ENCODE data around the gene DHRS7B. TPM values are rescaled to one million over a fixed set of nuclear protein-coding genes. Genes with fewer than 3 reads are reported as not detected.

The DHRS7B gene
- total and polyA plus RNA-seq, 2 of the 13 experiments (the other 11 are each of a cell fraction or from before 2014, with no cell fraction given): 20.0 to 35.8 TPM

DNA sequence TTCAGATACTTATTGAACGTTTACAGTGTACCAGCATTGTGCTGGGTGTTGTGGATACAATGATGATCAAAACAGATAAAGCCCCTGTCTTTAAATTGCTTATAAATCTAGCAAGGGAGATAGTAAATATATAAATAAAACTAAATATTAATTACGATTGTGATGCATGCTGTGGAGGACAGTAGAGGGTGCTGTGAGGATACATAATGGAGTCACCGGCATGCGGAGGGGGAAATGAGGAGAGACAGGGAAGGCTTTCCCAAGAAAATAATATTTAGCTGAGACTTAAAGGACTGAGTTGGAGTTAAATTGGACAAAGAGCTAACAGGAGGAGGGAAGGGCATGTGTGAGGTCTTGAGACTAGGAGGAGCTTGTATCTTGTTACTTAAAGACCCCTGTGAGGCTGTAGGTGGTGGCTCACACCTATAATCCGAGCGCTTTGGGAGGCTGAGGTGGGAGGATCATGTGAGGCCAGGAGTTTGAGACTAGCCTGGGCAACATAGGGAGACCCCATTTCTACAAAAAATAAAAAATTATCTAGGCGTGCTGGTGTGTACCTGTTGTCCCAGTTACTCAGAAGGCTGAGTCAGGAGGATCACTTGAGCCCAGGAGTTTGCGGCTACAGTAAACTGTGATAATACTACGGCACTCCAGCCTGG is 2.4 kb downstream of the DHRS7B start:
- in situ Hi-C loops (cut with HindIII; ENCODE audit: extremely low pct_ligation_motif_present, low pct_unique_long_range_greater_than_20kb) (loop anchor here (10.0 kb wide), 2 partner anchors 156 to 386 kb away; partner anchors contain the start of gene MAP2K3), intact Hi-C loops (cut with micrococcal nuclease; ENCODE audit: unreplicated experiment) (loop anchor here (5.0 kb wide), 2 partner anchors 113 to 153 kb away; partner anchors contain the start of gene MAP2K3)
- BruUV-seq (replicated peaks): no TSS peak
- Histone ChIP-seq H3K4me1 (ENCODE audit: insufficient read depth, low read length) (peaks cover 18% of the 10 kb centered on the region), H3K27me3 (ENCODE audit: control insufficient read depth in 1 of 2, insufficient read depth in 2 of 2, low read length in 2 of 2) (no peaks in the 10 kb centered on the region), H3K27ac (ENCODE audit: extremely low read length, insufficient read depth, low read length) (no peak overlapping the region), H4K20me1 (ENCODE audit: insufficient read depth, low read length) (no peaks in the 10 kb centered on the region), H3K4me3 (replicated peaks in 1 of 3; ENCODE audit: insufficient read depth in 1 of 3, low read depth in 2 of 3, low read length in 3 of 3) (no peak overlapping the region), H3K9me3 (ENCODE audit: low read length) (peaks cover 1% of the 10 kb centered on the region; the same call in 1 of the 2 replicates), H3K9ac (ENCODE audit: insufficient read depth, low read depth, low read length) (no peak overlapping the region), H3K79me2 (ENCODE audit: insufficient read depth, low read length) (peaks cover 18% of the 10 kb centered on the region), H2AFZ (ENCODE audit: low read length) (no peak overlapping the region), H3K36me3 (replicated peaks in 1 of 2; ENCODE audit: control insufficient read depth in 1 of 2, insufficient read depth in 2 of 2, low read length in 2 of 2) (no peaks in the 10 kb centered on the region), H3K4me2 (ENCODE audit: low read depth, low read length) (0 out of 2 replicates have a peak overlapping the region, but pooled peaks have one; percentile 16)
- DNase-seq (ENCODE audit: low spot score) (peak; percentile 22), ATAC-seq (no peak), FAIRE-seq (no peak)
- WGBS (ENCODE audit: low lambda C conversion rate): 85% methylated on average over 9 of the region's 9 CpGs
- ChIA-PET CTCF (ENCODE audit: low intra/inter-chr PET ratio, low total read pairs) (interaction anchor here (1.3 to 1.7 kb wide), 2 partner anchors 382 to 384 kb away, joined by 3 to 4 read pairs; no protein-coding TSS in a partner anchor), POLR2A (interaction anchor here (0.7 to 1.5 kb wide), 2 partner anchors 86 to 157 kb away, joined by 3 to 4 read pairs; partner anchors contain the start of gene USP22)
- TF ChIP-seq, protein P1, sequence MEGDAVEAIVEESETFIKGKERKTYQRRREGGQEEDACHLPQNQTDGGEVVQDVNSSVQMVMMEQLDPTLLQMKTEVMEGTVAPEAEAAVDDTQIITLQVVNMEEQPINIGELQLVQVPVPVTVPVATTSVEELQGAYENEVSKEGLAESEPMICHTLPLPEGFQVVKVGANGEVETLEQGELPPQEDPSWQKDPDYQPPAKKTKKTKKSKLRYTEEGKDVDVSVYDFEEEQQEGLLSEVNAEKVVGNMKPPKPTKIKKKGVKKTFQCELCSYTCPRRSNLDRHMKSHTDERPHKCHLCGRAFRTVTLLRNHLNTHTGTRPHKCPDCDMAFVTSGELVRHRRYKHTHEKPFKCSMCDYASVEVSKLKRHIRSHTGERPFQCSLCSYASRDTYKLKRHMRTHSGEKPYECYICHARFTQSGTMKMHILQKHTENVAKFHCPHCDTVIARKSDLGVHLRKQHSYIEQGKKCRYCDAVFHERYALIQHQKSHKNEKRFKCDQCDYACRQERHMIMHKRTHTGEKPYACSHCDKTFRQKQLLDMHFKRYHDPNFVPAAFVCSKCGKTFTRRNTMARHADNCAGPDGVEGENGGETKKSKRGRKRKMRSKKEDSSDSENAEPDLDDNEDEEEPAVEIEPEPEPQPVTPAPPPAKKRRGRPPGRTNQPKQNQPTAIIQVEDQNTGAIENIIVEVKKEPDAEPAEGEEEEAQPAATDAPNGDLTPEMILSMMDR (CRISPR knock-in tag; IDR thresholded peaks at IDR 0.05): peak; percentile 50
- TF ChIP-seq, protein P2, sequence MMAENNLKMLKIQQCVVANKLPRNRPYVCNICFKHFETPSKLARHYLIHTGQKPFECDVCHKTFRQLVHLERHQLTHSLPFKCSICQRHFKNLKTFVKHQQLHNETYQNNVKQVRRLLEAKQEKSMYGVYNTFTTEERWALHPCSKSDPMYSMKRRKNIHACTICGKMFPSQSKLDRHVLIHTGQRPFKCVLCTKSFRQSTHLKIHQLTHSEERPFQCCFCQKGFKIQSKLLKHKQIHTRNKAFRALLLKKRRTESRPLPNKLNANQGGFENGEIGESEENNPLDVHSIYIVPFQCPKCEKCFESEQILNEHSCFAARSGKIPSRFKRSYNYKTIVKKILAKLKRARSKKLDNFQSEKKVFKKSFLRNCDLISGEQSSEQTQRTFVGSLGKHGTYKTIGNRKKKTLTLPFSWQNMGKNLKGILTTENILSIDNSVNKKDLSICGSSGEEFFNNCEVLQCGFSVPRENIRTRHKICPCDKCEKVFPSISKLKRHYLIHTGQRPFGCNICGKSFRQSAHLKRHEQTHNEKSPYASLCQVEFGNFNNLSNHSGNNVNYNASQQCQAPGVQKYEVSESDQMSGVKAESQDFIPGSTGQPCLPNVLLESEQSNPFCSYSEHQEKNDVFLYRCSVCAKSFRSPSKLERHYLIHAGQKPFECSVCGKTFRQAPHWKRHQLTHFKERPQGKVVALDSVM (CRISPR knock-in tag; IDR thresholded peaks at IDR 0.05): 0 out of 2 replicates have a peak, but pooled peaks have one; percentile 37
- TF ChIP-seq STAG1 (CRISPR knock-in tag; IDR thresholded peaks at IDR 0.05): peak; percentile 69
- no peak for TF ChIP-seq PCBP2 (optimal IDR thresholded peaks at IDR 0.05; ENCODE audit: low read depth, low read length, poor library complexity, severe bottlenecking)
- TF ChIP-seq, protein P3, sequence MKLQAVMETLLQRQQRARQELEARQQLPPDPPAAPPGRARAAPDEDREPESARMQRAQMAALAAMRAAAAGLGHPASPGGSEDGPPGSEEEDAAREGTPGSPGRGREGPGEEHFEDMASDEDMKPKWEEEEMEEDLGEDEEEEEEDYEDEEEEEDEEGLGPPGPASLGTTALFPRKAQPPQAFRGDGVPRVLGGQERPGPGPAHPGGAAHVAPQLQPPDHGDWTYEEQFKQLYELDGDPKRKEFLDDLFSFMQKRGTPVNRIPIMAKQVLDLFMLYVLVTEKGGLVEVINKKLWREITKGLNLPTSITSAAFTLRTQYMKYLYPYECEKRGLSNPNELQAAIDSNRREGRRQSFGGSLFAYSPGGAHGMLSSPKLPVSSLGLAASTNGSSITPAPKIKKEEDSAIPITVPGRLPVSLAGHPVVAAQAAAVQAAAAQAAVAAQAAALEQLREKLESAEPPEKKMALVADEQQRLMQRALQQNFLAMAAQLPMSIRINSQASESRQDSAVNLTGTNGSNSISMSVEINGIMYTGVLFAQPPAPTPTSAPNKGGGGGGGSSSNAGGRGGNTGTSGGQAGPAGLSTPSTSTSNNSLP (IDR thresholded peaks at IDR 0.05; ENCODE audit: low read depth, low read length): 0 out of 2 replicates have a peak, but pooled peaks have one; percentile 27
- no peak for TF ChIP-seq ZNF160 (CRISPR knock-in tag; IDR thresholded peaks at IDR 0.05)
- TF ChIP-seq, protein P4, sequence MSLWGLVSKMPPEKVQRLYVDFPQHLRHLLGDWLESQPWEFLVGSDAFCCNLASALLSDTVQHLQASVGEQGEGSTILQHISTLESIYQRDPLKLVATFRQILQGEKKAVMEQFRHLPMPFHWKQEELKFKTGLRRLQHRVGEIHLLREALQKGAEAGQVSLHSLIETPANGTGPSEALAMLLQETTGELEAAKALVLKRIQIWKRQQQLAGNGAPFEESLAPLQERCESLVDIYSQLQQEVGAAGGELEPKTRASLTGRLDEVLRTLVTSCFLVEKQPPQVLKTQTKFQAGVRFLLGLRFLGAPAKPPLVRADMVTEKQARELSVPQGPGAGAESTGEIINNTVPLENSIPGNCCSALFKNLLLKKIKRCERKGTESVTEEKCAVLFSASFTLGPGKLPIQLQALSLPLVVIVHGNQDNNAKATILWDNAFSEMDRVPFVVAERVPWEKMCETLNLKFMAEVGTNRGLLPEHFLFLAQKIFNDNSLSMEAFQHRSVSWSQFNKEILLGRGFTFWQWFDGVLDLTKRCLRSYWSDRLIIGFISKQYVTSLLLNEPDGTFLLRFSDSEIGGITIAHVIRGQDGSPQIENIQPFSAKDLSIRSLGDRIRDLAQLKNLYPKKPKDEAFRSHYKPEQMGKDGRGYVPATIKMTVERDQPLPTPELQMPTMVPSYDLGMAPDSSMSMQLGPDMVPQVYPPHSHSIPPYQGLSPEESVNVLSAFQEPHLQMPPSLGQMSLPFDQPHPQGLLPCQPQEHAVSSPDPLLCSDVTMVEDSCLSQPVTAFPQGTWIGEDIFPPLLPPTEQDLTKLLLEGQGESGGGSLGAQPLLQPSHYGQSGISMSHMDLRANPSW (CRISPR knock-in tag; IDR thresholded peaks at IDR 0.05; ENCODE audit: borderline replicate concordance): no peak
